Measurements from ENCODE around the gene WDR55.

DNA sequence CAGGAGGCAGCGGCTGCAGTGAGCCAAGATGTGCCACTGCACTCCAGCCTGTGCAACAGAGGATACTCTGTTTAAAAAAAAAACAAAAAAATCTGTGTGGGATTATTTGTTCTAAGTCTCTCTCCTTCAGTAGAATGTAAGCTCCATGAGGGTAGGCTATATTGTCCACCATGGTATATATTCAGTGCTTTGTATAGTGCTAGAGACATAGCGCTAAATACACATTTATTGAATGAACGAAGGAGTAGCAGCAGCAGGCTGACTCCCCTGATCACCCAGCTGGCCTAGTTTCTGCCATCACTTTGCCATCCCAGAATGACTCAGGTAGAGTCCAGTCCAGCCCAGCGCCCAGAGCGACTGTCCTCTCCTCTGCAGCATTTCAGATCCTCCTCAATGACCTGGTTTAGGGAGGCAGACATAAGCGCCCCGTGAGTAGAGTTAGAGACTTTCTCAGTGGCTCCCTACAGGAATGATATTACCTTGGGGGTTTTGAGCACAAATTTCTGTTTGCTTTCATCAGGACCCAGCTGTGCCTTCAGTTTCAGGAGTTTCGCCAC, 25.8 kb downstream of the WDR55 start:
- TF ChIP-seq, protein P1, sequence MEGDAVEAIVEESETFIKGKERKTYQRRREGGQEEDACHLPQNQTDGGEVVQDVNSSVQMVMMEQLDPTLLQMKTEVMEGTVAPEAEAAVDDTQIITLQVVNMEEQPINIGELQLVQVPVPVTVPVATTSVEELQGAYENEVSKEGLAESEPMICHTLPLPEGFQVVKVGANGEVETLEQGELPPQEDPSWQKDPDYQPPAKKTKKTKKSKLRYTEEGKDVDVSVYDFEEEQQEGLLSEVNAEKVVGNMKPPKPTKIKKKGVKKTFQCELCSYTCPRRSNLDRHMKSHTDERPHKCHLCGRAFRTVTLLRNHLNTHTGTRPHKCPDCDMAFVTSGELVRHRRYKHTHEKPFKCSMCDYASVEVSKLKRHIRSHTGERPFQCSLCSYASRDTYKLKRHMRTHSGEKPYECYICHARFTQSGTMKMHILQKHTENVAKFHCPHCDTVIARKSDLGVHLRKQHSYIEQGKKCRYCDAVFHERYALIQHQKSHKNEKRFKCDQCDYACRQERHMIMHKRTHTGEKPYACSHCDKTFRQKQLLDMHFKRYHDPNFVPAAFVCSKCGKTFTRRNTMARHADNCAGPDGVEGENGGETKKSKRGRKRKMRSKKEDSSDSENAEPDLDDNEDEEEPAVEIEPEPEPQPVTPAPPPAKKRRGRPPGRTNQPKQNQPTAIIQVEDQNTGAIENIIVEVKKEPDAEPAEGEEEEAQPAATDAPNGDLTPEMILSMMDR (IDR thresholded peaks at IDR 0.05), result no peak
- TF ChIP-seq POLR2A (IDR thresholded peaks at IDR 0.05), result no peak
